Lung (tissue), 12 donors: Measurements from ENCODE around the gene BTBD1. TPM values are rescaled to one million over a fixed set of nuclear protein-coding genes. Genes with fewer than 3 reads are reported as not detected.
"Not testable (repeated sequence)": the region's sequence is repeated elsewhere in the genome, so short reads cannot be mapped to it uniquely, and the experiment has no call there.

Source experiments
- ATAC-seq: fragments of 200-7000 bp; cut with Tn5 transposase; one replicate; pipeline ENCODE4 v1.9.1; 2020; ENCODE audit warnings: moderate number of reproducible peaks; ENCODE audit not compliant: insufficient read depth, low FRiP score
- DNase-seq, 3 donors: peaks; one replicate each; pipeline ENCODE4 v3.0.0-alpha.2; 2013 to 2017
- H3K27ac ChIP-seq, 2 donors: one replicate each; pipeline ENCODE4 v1.5.1; 2013; ENCODE audit warnings: mild to moderate bottlenecking in 2 of 2, moderate library complexity in 2 of 2, control low read depth in 1 of 2, inconsistent platforms in 1 of 2, low read depth in 1 of 2, low read length in 1 of 2
- H3K27me3 ChIP-seq, 3 donors: one replicate each; pipeline ENCODE4 v1.5.1; 2013; ENCODE audit warnings: low read length in 2 of 3; ENCODE audit not compliant: control insufficient read depth in 3 of 3, insufficient read depth in 3 of 3
- H3K36me3 ChIP-seq, 4 donors: one replicate each; pipeline ENCODE4 v1.5.1; 2013; ENCODE audit warnings: low read length in 4 of 4, mild to moderate bottlenecking in 1 of 4, moderate library complexity in 1 of 4; ENCODE audit not compliant: control insufficient read depth in 4 of 4, insufficient read depth in 4 of 4
- H3K4me1 ChIP-seq, 5 donors: one replicate each; pipeline ENCODE4 v1.5.1; 2013; ENCODE audit warnings: low read length in 5 of 5, mild to moderate bottlenecking in 2 of 5, moderate library complexity in 1 of 5; ENCODE audit not compliant: control insufficient read depth in 5 of 5, insufficient read depth in 5 of 5
- H3K4me3 ChIP-seq: one replicate; pipeline ENCODE4 v1.5.1; 2013; ENCODE audit warnings: mild to moderate bottlenecking, control low read depth, moderate library complexity
- H3K9ac ChIP-seq, 2 donors: one replicate each; pipeline ENCODE4 v1.5.1; 2013; ENCODE audit warnings: low read length in 2 of 2, control low read depth in 1 of 2; ENCODE audit not compliant: insufficient read depth in 1 of 2
- H3K9me3 ChIP-seq, 4 donors: one replicate each; pipeline ENCODE4 v1.5.1; 2013; ENCODE audit warnings: low read length in 3 of 4, mild to moderate bottlenecking in 1 of 4, moderate library complexity in 1 of 4; ENCODE audit not compliant: control insufficient read depth in 4 of 4, insufficient read depth in 3 of 4
- WGBS, 2 donors: extraction: QIAGEN DNeasy Blood & Tissue Kit; methylation state at CpG; one replicate each; pipeline ENCODE4 v1.1.7; 2013; 5-methylcytosine and 5-hydroxymethylcytosine counted together
- polyA plus RNA-seq, 2 donors: library from polyadenylated mRNA; stranded (reverse); fragments of 200-250 nt; gene quantifications; one replicate each; pipeline ENCODE4 v1.2.1, GENCODE V29; 2013
- total RNA-seq, 2 donors: library from RNA; depleted of rRNA in 1 of 2; stranded (reverse); fragments of >200 nt in 1 of 2; gene quantifications; one replicate each; pipeline ENCODE4 v1.2.1, GENCODE V29; 2014 to 2021
- TF ChIP-seq, protein P1 (sequence below): IDR thresholded peaks from 2 replicates; pipeline ENCODE4 v1.5.1; 2012; ENCODE audit warnings: mild to moderate bottlenecking; ENCODE audit errors: control extremely low read depth, extremely low read depth
- donor health status: control.
- donor health status: control.
- donor health status: Bipolar disorder and iron deficiency.
- donor health status: healthy.
- donor health status: DM: yes; HTN: yes; CAD: no.

BTBD1 gene
- total and polyA plus RNA-seq, 4 donors = 10.7 to 71.0 (median 37.0) TPM

DNA sequence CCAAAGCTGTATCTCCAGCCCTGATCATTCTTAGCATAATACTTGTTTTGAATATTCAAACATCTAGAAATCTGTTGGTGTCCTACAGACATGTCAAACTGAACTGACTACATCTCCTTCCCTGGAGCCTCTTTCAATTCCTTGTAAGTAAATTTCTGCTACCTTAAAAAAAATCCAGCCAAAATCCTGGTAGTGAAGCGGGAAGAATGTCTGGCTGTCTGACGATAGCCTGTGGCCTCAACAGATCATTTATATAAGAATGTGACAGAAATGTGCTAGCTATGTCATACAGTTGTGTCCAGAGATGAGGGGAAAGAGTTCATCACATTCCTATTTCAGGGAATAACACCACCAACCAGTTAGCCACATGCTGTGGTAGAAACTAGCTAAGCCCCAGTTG is 21.8 kb upstream of the BTBD1 start:
- TF ChIP-seq, protein P1, sequence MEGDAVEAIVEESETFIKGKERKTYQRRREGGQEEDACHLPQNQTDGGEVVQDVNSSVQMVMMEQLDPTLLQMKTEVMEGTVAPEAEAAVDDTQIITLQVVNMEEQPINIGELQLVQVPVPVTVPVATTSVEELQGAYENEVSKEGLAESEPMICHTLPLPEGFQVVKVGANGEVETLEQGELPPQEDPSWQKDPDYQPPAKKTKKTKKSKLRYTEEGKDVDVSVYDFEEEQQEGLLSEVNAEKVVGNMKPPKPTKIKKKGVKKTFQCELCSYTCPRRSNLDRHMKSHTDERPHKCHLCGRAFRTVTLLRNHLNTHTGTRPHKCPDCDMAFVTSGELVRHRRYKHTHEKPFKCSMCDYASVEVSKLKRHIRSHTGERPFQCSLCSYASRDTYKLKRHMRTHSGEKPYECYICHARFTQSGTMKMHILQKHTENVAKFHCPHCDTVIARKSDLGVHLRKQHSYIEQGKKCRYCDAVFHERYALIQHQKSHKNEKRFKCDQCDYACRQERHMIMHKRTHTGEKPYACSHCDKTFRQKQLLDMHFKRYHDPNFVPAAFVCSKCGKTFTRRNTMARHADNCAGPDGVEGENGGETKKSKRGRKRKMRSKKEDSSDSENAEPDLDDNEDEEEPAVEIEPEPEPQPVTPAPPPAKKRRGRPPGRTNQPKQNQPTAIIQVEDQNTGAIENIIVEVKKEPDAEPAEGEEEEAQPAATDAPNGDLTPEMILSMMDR = no peak
- H3K9me3 ChIP-seq = peaks cover 0 to 2% (median 0%) of the 10 kb centered on the region in 4 donors
- 82 to 84% methylated on average over 2 of the region's 2 CpGs for WGBS, 2 donors
- H3K4me3 ChIP-seq = no peak overlapping the region
- no peak overlapping the region for H3K27ac ChIP-seq
- DNase-seq = no peak
- no peaks in the 10 kb centered on the region for H3K36me3 ChIP-seq
- no peaks in the 10 kb centered on the region for H3K27me3 ChIP-seq
- peaks cover 0 to 1% (median 0%) of the 10 kb centered on the region in 5 donors for H3K4me1 ChIP-seq
- H3K9ac ChIP-seq = no peak overlapping the region
- no peak for ATAC-seq

- no peak overlapping the region for H3K4me3 ChIP-seq
- ATAC-seq (no peak), DNase-seq (no peak)
- H3K9me3 ChIP-seq = peaks cover 0 to 2% (median 0%) of the 10 kb centered on the region in 4 donors
- H3K4me1 ChIP-seq = peaks cover 0 to 3% (median 0%) of the 10 kb centered on the region in 5 donors
- H3K9ac ChIP-seq = no peak overlapping the region
- no peaks in the 10 kb centered on the region for H3K27me3 ChIP-seq
- WGBS, 2 donors = 70 to 72% methylated on average over 2 of the region's 2 CpGs
- no peak overlapping the region for H3K27ac ChIP-seq
- TF ChIP-seq, protein P1 = no peak
- no peaks in the 10 kb centered on the region for H3K36me3 ChIP-seq
These were observed 20.5 kb upstream of the BTBD1 start for GRCh38 chr15:83087576-83087975.

- WGBS, 2 donors = 87 to 92% methylated on average over 8 of the region's 8 CpGs
- H3K27me3 ChIP-seq, H3K9me3 ChIP-seq, DNase-seq, H3K9ac ChIP-seq, ATAC-seq, H3K4me1 ChIP-seq, H3K36me3 ChIP-seq, H3K27ac ChIP-seq, H3K4me3 ChIP-seq: not testable (repeated sequence)
These were observed 19.0 kb upstream of the BTBD1 start for GRCh38 chr15:83085864-83086552.

GRCh38 chr15:83085461-83085860 is 18.4 kb upstream of the BTBD1 start:
- ATAC-seq, H3K9ac ChIP-seq: not testable (repeated sequence)

More at GRCh38 chr15:83085461-83085860, 18.4 kb upstream of the BTBD1 start:
- not testable (repeated sequence) for H3K27me3 ChIP-seq, H3K27ac ChIP-seq, H3K9me3 ChIP-seq, H3K4me3 ChIP-seq, DNase-seq, H3K4me1 ChIP-seq, H3K36me3 ChIP-seq
- WGBS, 2 donors = 88 to 95% methylated on average over 3 of the region's 3 CpGs
